C4-2B (cell line): ENCODE measurements around the gene IL27RA.

Source experiments
- H3K27ac ChIP-seq: fragments of 450-650 bp; 2 replicates; pipeline ENCODE4 v1.5.1; 2017
- ZFX ChIP-seq: fragments of 450-650 bp; IDR thresholded peaks from 2 replicates; pipeline ENCODE4 v1.6.1; 2017
- TF ChIP-seq, protein P1 (sequence below): fragments of 450-650 bp; conservative IDR thresholded peaks from 2 replicates; pipeline ENCODE4 v1.5.1; 2017; ENCODE audit warnings: mild to moderate bottlenecking

Gene IL27RA

DNA sequence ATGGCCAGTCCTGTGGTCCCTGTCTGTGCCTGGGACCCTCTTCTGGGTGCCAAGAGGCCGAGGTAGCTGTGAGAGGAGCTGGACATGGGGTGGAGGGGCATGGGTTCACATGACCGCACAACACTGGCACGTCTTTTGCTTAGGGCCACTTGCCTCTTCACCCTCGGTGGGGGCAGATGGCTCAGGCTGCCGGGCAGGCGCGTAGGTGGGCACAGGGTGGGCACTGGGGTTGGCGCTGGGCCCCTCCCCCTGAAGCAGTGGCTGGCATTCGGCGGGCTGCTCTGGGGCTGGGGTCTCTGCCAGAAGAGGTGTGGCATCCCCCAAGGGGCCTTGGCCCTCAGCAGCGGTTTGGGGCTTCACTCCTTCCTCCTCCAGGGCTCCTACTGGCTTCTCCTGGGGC, 21.9 kb downstream of the IL27RA start:
- H3K27ac ChIP-seq: no peak overlapping the region
- TF ChIP-seq, protein P1, sequence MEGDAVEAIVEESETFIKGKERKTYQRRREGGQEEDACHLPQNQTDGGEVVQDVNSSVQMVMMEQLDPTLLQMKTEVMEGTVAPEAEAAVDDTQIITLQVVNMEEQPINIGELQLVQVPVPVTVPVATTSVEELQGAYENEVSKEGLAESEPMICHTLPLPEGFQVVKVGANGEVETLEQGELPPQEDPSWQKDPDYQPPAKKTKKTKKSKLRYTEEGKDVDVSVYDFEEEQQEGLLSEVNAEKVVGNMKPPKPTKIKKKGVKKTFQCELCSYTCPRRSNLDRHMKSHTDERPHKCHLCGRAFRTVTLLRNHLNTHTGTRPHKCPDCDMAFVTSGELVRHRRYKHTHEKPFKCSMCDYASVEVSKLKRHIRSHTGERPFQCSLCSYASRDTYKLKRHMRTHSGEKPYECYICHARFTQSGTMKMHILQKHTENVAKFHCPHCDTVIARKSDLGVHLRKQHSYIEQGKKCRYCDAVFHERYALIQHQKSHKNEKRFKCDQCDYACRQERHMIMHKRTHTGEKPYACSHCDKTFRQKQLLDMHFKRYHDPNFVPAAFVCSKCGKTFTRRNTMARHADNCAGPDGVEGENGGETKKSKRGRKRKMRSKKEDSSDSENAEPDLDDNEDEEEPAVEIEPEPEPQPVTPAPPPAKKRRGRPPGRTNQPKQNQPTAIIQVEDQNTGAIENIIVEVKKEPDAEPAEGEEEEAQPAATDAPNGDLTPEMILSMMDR: no peak

DNA sequence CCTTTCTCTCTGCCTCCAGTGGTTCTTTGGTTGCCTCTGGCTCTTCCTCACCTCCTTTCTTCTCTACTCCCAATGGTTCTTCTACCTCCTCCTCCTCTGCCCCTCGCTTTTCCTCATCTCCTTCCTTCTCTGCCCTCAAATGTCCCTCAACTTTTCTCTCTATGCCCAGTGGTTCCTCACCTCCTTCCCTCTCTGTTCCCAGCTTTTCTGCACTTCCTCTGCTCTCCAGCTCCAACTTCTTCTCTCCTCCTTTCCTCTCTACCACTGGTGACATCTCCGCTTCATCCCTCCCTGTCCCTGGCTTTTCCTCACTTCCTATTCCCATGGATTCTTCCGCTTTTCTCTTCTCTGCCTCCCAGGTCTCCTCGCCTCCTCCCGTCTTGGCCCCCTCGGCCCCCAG, 22.5 kb downstream of the IL27RA start:
- TF ChIP-seq, protein P1: no peak
- no peak for TF ChIP-seq ZFX

GRCh38 chr19:14054721-14055120, 23.2 kb downstream of the IL27RA start:
- TF ChIP-seq, protein P1: no peak
- no peak for TF ChIP-seq ZFX
- H3K27ac ChIP-seq: no peak overlapping the region

More for the DNA sequence above, 22.5 kb downstream of the IL27RA start:
- H3K27ac ChIP-seq: no peak overlapping the region

GRCh38 chr19:14055396-14055795, 23.8 kb downstream of the IL27RA start:
- no peak for TF ChIP-seq ZFX
- TF ChIP-seq, protein P1: no peak
- no peak overlapping the region for H3K27ac ChIP-seq

DNA sequence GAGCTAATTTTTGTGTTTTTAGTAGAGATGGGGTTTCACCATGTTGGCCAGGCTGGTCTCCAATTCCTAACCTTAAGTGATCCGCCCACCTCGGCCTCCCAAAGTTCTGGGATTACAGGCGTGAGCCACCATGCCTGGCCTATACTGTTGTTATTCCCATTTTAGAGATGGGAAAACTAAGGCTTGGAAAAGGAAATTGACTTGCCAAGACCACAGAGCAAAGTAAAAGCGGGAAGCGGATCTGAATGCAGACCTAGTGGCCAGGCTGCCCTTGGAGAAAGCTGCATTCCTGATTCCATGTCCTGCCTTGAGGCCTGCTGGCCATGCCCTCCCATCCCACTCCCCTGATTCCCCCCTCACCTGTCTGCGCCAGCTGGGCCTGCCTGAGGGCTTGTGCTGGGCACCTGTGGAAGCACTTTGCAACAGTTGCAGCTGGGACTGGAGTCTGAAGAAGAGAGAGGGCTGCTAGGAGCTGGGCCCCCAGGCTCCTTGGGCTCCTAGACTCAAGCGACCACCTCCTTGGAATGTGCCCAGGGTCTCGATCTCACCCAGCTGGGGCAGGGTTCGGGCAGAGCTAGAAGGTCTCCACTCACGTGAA, 24.6 kb downstream of the IL27RA start:
- TF ChIP-seq, protein P1: no peak
- TF ChIP-seq ZFX: no peak
- H3K27ac ChIP-seq: no peak overlapping the region

- TF ChIP-seq ZFX: no peak
- TF ChIP-seq, protein P1: no peak
- no peak overlapping the region for H3K27ac ChIP-seq
Observed at GRCh38 chr19:14056741-14057356, 25.3 kb downstream of the IL27RA start.

DNA sequence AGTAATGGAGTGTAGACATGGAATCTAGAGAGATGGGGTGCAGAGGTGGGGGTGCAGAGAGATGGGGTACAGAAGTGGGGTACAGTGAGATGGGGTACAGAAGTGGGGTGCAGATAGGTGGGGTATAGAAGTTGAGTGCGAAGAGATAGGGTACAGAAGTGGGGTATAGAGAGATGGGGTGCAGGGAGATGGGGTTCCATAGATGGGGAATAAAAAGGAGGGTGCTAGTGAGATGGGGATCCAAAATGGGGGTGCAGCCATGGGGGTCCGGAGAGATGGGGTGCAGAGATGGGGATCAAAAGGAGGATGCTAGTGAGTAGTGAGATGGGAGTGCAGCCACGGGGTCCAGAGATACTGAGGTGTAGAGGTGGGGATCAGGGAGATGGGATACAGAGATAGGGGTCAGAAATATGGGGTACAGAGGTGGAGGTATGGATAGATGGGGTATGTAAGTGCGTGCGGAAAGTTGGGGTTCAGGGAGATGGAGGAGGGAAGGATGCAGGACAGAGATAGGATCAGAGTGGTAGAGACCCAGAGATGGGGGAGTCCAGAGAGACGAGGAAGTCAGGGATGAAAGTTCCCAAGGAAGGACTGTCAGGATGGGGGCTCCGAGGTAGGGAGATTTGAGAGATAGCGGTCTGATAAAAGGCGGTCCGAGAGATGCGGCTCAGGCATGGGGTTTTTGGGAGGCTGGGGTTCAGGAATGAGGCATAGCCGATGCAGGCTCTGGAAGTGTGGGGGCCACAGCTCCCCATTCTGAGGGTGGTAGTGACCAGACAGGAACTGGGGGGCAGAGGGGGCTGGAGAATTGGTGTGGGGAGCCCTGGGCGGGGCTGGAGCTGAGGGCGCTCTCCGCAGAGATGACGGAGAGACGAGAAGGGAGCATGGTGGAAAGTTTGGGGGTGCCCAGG, 26.9 kb downstream of the IL27RA start:
- TF ChIP-seq ZFX: no peak
- TF ChIP-seq, protein P1: no peak
- no peak overlapping the region for H3K27ac ChIP-seq
